Skeletal muscle cell (primary cell): ENCODE measurements around the gene JOSD2.

Experiments
- DNase-seq: peaks from one replicate; pipeline ENCODE4 v3.0.0-alpha.2; 2010; ENCODE audit warnings: low read depth
- H3K4me3 ChIP-seq: 2 replicates; pipeline ENCODE4 v1.5.1; 2011; ENCODE audit warnings: low read depth, mild to moderate bottlenecking, control low read depth, low read length, moderate library complexity

The JOSD2 gene

GRCh38 chr19:50516964-50517703, 6.1 kb upstream of the JOSD2 start:
- H3K4me3 ChIP-seq = no peak overlapping the region
- no peak for DNase-seq

GRCh38 chr19:50516456-50516855, 5.5 kb upstream of the JOSD2 start:
- H3K4me3 ChIP-seq = no peak overlapping the region
- DNase-seq = no peak

GRCh38 chr19:50515168-50515561, 4.2 kb upstream of the JOSD2 start:
- H3K4me3 ChIP-seq = no peak overlapping the region
- no peak for DNase-seq

- DNase-seq = no peak
- no peak overlapping the region for H3K4me3 ChIP-seq
Observed at GRCh38 chr19:50514346-50515167, 3.6 kb upstream of the JOSD2 start.

GRCh38 chr19:50513746-50514345, 2.9 kb upstream of the JOSD2 start, which contains the start of gene ASPDH:
Gene ASPDH, minus strand, starts transcription at chr19:50513913. Its CDS starts 90 bp downstream, at chr19:50513823.
- H3K4me3 ChIP-seq = no peak within 1 kb of the TSS
- no peak for DNase-seq

GRCh38 chr19:50512999-50513745, 2.2 kb upstream of the JOSD2 start:
- no peak overlapping the region for H3K4me3 ChIP-seq
- no peak for DNase-seq

- peak overlapping the region; percentile 95 for H3K4me3 ChIP-seq
- no peak for DNase-seq
Observed at GRCh38 chr19:50512112-50512998, 1.4 kb upstream of the JOSD2 start.

GRCh38 chr19:50510700-50511068, 307 bp downstream of the JOSD2 start:
- peak overlapping the region; percentile 95 for H3K4me3 ChIP-seq
- DNase-seq = no peak

- no peak for DNase-seq
- peak overlapping the region; percentile 95 for H3K4me3 ChIP-seq
Observed at GRCh38 chr19:50510121-50510670, 795 bp downstream of the JOSD2 start.

- H3K4me3 ChIP-seq = no peak overlapping the region
- DNase-seq = no peak
Observed at GRCh38 chr19:50509366-50509765, 1.6 kb downstream of the JOSD2 start.

GRCh38 chr19:50508843-50509190, 2.2 kb downstream of the JOSD2 start:
- DNase-seq = no peak
- H3K4me3 ChIP-seq = no peak overlapping the region

- H3K4me3 ChIP-seq = no peak overlapping the region
- DNase-seq = no peak
Observed at GRCh38 chr19:50507376-50507775, 3.6 kb downstream of the JOSD2 start.

- DNase-seq = no peak
- H3K4me3 ChIP-seq = no peak overlapping the region
Observed at GRCh38 chr19:50506700-50507099, 4.3 kb downstream of the JOSD2 start.

GRCh38 chr19:50505856-50506611, 5.0 kb downstream of the JOSD2 start:
- no peak overlapping the region for H3K4me3 ChIP-seq
- no peak for DNase-seq

GRCh38 chr19:50501568-50502475, 9.2 kb downstream of the JOSD2 start:
- no peak overlapping the region for H3K4me3 ChIP-seq
- DNase-seq = no peak

- DNase-seq = no peak
Observed at GRCh38 chr19:50501186-50501567, 9.8 kb downstream of the JOSD2 start.

GRCh38 chr19:50500753-50501151, 10.2 kb downstream of the JOSD2 start:
- no peak overlapping the region for H3K4me3 ChIP-seq
- DNase-seq = no peak

More at GRCh38 chr19:50501186-50501567, 9.8 kb downstream of the JOSD2 start:
- no peak overlapping the region for H3K4me3 ChIP-seq
